Stimulated activated CD4-positive, alpha-beta T cell treated with anti-CD3 and anti-CD28 coated beads, Interleukin-2, amount 100 ng/mL, for 24 hours (primary cell): ENCODE results near the gene AFAP1L2.

Source experiments
- DNase-seq, 2 donors: peaks; one replicate each; pipeline ENCODE4 v3.0.0-alpha.2; 2020

Gene AFAP1L2

GRCh38 chr10:114385557-114385956 is 18.7 kb downstream of the AFAP1L2 start:
- DNase-seq = no peak

GRCh38 chr10:114384601-114385000 is 19.7 kb downstream of the AFAP1L2 start:
- DNase-seq = no peak

GRCh38 chr10:114384181-114384580 is 20.1 kb downstream of the AFAP1L2 start:
- DNase-seq = no peak

- no peak for DNase-seq
Observed at GRCh38 chr10:114380797-114381196, 23.5 kb downstream of the AFAP1L2 start.

- no peak for DNase-seq
Observed at GRCh38 chr10:114380060-114380459, 24.2 kb downstream of the AFAP1L2 start.

- DNase-seq = no peak
Observed at GRCh38 chr10:114379631-114380041, 24.7 kb downstream of the AFAP1L2 start.

- no peak for DNase-seq
Observed at GRCh38 chr10:114376523-114376922, 27.8 kb downstream of the AFAP1L2 start.

- no peak for DNase-seq
Observed at GRCh38 chr10:114375047-114375446, 29.3 kb downstream of the AFAP1L2 start.

GRCh38 chr10:114374053-114374791 is 30.1 kb downstream of the AFAP1L2 start:
- no peak for DNase-seq

- no peak for DNase-seq
Observed at GRCh38 chr10:114373631-114374030, 30.7 kb downstream of the AFAP1L2 start.

GRCh38 chr10:114372995-114373394 is 31.3 kb downstream of the AFAP1L2 start:
- no peak for DNase-seq

GRCh38 chr10:114372179-114372578 is 32.1 kb downstream of the AFAP1L2 start:
- DNase-seq = no peak

- DNase-seq = no peak
Observed at GRCh38 chr10:114370966-114371365, 33.3 kb downstream of the AFAP1L2 start.

GRCh38 chr10:114370199-114370598 is 34.1 kb downstream of the AFAP1L2 start:
- DNase-seq = no peak

- DNase-seq = no peak
Observed at GRCh38 chr10:114368057-114368391, 36.3 kb downstream of the AFAP1L2 start.

- no peak for DNase-seq
Observed at GRCh38 chr10:114367351-114368056, 36.8 kb downstream of the AFAP1L2 start.

GRCh38 chr10:114364726-114365125 is 39.6 kb downstream of the AFAP1L2 start:
- no peak for DNase-seq

GRCh38 chr10:114363745-114364454 is 40.4 kb downstream of the AFAP1L2 start:
- DNase-seq = no peak

- no peak for DNase-seq
Observed at GRCh38 chr10:114362826-114363355, 41.4 kb downstream of the AFAP1L2 start.

GRCh38 chr10:114359953-114360345 is 44.4 kb downstream of the AFAP1L2 start:
- DNase-seq = no peak

GRCh38 chr10:114359041-114359952 is 45.0 kb downstream of the AFAP1L2 start:
- DNase-seq = no peak

GRCh38 chr10:114357515-114357996 is 46.7 kb downstream of the AFAP1L2 start:
- no peak for DNase-seq
